Neuron (in vitro differentiated cells): ENCODE measurements around the gene ALOX12.
"Not testable (repeated sequence)": the region's sequence is repeated elsewhere in the genome, so short reads cannot be mapped to it uniquely, and the experiment has no call there.

Experiments
- H2AFZ ChIP-seq: one replicate; pipeline ENCODE4 v1.6.1; 2013; ENCODE audit warnings: low read depth, mild to moderate bottlenecking, inconsistent platforms, low read length, moderate library complexity
- H3K27me3 ChIP-seq: one replicate; pipeline ENCODE4 v1.6.1; 2013; ENCODE audit warnings: low read length; ENCODE audit not compliant: insufficient read depth
- H3K36me3 ChIP-seq: one replicate; pipeline ENCODE4 v1.6.1; 2013; ENCODE audit warnings: low read length; ENCODE audit not compliant: insufficient read depth
- H3K4me1 ChIP-seq: one replicate; pipeline ENCODE4 v1.6.1; 2013; ENCODE audit warnings: low read length; ENCODE audit not compliant: insufficient read depth
- H3K4me3 ChIP-seq: 2 replicates; pipeline ENCODE4 v1.5.1; 2013; ENCODE audit warnings: mild to moderate bottlenecking, low read length, moderate library complexity
- H3K9me3 ChIP-seq: one replicate; pipeline ENCODE4 v1.6.1; 2013; ENCODE audit warnings: low read length

Gene ALOX12

DNA sequence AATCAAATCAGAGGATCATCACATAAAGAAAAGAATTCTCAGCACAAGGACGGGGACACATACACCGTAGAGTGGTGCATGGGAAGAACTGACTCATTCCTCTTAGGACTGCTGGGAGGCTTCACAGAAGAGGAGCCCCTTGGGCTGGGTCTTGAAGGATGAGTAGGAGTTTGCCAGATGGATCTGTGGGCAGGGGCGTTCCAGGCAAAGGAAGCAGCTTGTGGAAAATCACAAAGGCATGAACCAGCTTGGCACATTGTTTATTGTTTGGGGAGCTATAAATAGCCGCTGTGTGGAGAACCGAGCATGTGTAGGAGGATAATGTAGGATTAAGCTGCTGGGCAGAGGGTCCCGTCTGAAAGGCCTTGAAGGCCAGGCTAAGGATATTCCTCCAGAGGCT, 53.1 kb downstream of the ALOX12 start:
- Histone ChIP-seq H2AFZ (no peak overlapping the region), H3K36me3 (no peaks in the 10 kb centered on the region), H3K4me3 (no peak overlapping the region), H3K4me1 (peaks cover 8% of the 10 kb centered on the region), H3K27me3 (no peaks in the 10 kb centered on the region), H3K9me3 (no peaks in the 10 kb centered on the region)

DNA sequence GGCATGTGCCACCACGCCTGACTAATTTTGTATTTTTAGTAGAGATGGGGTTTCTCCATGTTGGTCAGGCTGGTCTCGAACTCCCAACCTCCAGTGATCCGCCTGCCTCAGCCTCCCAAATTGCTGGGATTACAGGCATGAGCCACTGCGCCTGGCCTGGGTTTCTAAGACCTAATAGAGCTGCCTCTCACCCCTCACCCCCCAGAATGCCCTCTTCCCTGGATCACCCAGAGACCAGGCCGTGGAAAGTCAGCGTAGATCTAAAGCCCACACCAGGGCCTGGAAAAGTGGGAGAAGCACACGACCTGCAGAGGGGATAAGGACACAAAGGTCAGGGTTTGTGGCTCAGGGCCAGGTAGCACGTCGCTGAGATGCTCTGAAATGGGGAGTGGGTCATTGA, 54.7 kb downstream of the ALOX12 start:
- H3K9me3 ChIP-seq, H3K4me3 ChIP-seq, H2AFZ ChIP-seq, H3K4me1 ChIP-seq, H3K36me3 ChIP-seq, H3K27me3 ChIP-seq: not testable (repeated sequence)

- Histone ChIP-seq H3K4me1 (no peaks in the 10 kb centered on the region), H3K36me3 (no peaks in the 10 kb centered on the region), H3K9me3 (no peaks in the 10 kb centered on the region), H3K27me3 (no peaks in the 10 kb centered on the region), H2AFZ (no peak overlapping the region), H3K4me3 (no peak overlapping the region)
Measured at GRCh38 chr17:7056386-7056785, 60.5 kb downstream of the ALOX12 start.

- Histone ChIP-seq H3K9me3 (no peaks in the 10 kb centered on the region), H2AFZ (no peak overlapping the region), H3K4me3 (no peak overlapping the region), H3K4me1 (peaks cover 13% of the 10 kb centered on the region), H3K36me3 (no peaks in the 10 kb centered on the region), H3K27me3 (no peaks in the 10 kb centered on the region)
Measured at GRCh38 chr17:7058831-7059447, 63.1 kb downstream of the ALOX12 start.
